ENCODE data around the gene NBEAL1.
"Not testable (repeated sequence)": the region's sequence is repeated elsewhere in the genome, so short reads cannot be mapped to it uniquely, and the experiment has no call there.

Gene NBEAL1

GRCh38 chr2:203115201-203115700, 100.6 kb downstream of the NBEAL1 start:
- H3K9me3 ChIP-seq (ENCODE audit: control insufficient read depth, low read length); H3K9ac ChIP-seq (ENCODE audit: low read length); H3K27me3 ChIP-seq (replicated peaks; ENCODE audit: control insufficient read depth, insufficient read depth, low read length); H3K4me1 ChIP-seq (ENCODE audit: control insufficient read depth, insufficient read depth, low read length); H3K4me3 ChIP-seq (ENCODE audit: low read length); DNase-seq (ENCODE audit: low read depth): not testable (repeated sequence)
- H3K36me3 ChIP-seq (ENCODE audit: control insufficient read depth, insufficient read depth, low read length, severe bottlenecking), result peaks cover 67% of the 10 kb centered on the region

- peak; percentile 32 for DNase-seq (ENCODE audit: low read depth)
- H3K36me3 ChIP-seq (ENCODE audit: control insufficient read depth, insufficient read depth, low read length, severe bottlenecking), result peaks cover 60% of the 10 kb centered on the region
- H3K9ac ChIP-seq (ENCODE audit: low read length), result no peak overlapping the region
- H3K4me1 ChIP-seq (ENCODE audit: control insufficient read depth, insufficient read depth, low read length), result peaks cover 5% of the 10 kb centered on the region
- no peaks in the 10 kb centered on the region for H3K9me3 ChIP-seq (ENCODE audit: control insufficient read depth, low read length)
- H3K27me3 ChIP-seq (replicated peaks; ENCODE audit: control insufficient read depth, insufficient read depth, low read length), result no peaks in the 10 kb centered on the region
- no peak overlapping the region for H3K4me3 ChIP-seq (ENCODE audit: low read length)
These were observed 107.8 kb downstream of the NBEAL1 start for GRCh38 chr2:203122317-203122986.

- no peak overlapping the region for H3K9ac ChIP-seq (ENCODE audit: low read length)
- H3K9me3 ChIP-seq (ENCODE audit: control insufficient read depth, low read length), result no peaks in the 10 kb centered on the region
- DNase-seq (ENCODE audit: low read depth), result peak; percentile 80
- no peak overlapping the region for H3K4me3 ChIP-seq (ENCODE audit: low read length)
- peaks cover 5% of the 10 kb centered on the region for H3K4me1 ChIP-seq (ENCODE audit: control insufficient read depth, insufficient read depth, low read length)
- no peaks in the 10 kb centered on the region for H3K27me3 ChIP-seq (replicated peaks; ENCODE audit: control insufficient read depth, insufficient read depth, low read length)
- peaks cover 73% of the 10 kb centered on the region for H3K36me3 ChIP-seq (ENCODE audit: control insufficient read depth, insufficient read depth, low read length, severe bottlenecking)
These were observed 112.3 kb downstream of the NBEAL1 start for GRCh38 chr2:203126996-203127395.

- no peak for DNase-seq (ENCODE audit: low read depth)
- Histone ChIP-seq H3K36me3 (ENCODE audit: control insufficient read depth, insufficient read depth, low read length, severe bottlenecking) (peaks cover 70% of the 10 kb centered on the region), H3K4me3 (ENCODE audit: low read length) (no peak overlapping the region), H3K9me3 (ENCODE audit: control insufficient read depth, low read length) (no peaks in the 10 kb centered on the region), H3K4me1 (ENCODE audit: control insufficient read depth, insufficient read depth, low read length) (peaks cover 10% of the 10 kb centered on the region), H3K27me3 (replicated peaks; ENCODE audit: control insufficient read depth, insufficient read depth, low read length) (no peaks in the 10 kb centered on the region), H3K9ac (ENCODE audit: low read length) (no peak overlapping the region)
These were observed 120.4 kb downstream of the NBEAL1 start for GRCh38 chr2:203135105-203135504.

GRCh38 chr2:203143391-203143790, 128.7 kb downstream of the NBEAL1 start:
- H3K4me1 ChIP-seq (ENCODE audit: control insufficient read depth, insufficient read depth, low read length), result no peaks in the 10 kb centered on the region
- no peak overlapping the region for H3K9ac ChIP-seq (ENCODE audit: low read length)
- no peaks in the 10 kb centered on the region for H3K9me3 ChIP-seq (ENCODE audit: control insufficient read depth, low read length)
- no peak overlapping the region for H3K4me3 ChIP-seq (ENCODE audit: low read length)
- no peak for DNase-seq (ENCODE audit: low read depth)
- peaks cover 70% of the 10 kb centered on the region for H3K36me3 ChIP-seq (ENCODE audit: control insufficient read depth, insufficient read depth, low read length, severe bottlenecking)
- no peaks in the 10 kb centered on the region for H3K27me3 ChIP-seq (replicated peaks; ENCODE audit: control insufficient read depth, insufficient read depth, low read length)

- Histone ChIP-seq H3K4me3 (ENCODE audit: low read length) (no peak overlapping the region), H3K36me3 (ENCODE audit: control insufficient read depth, insufficient read depth, low read length, severe bottlenecking) (peaks cover 87% of the 10 kb centered on the region), H3K9me3 (ENCODE audit: control insufficient read depth, low read length) (no peaks in the 10 kb centered on the region), H3K4me1 (ENCODE audit: control insufficient read depth, insufficient read depth, low read length) (no peaks in the 10 kb centered on the region), H3K9ac (ENCODE audit: low read length) (no peak overlapping the region), H3K27me3 (replicated peaks; ENCODE audit: control insufficient read depth, insufficient read depth, low read length) (no peaks in the 10 kb centered on the region)
- DNase-seq (ENCODE audit: low read depth), result no peak
These were observed 134.5 kb downstream of the NBEAL1 start for GRCh38 chr2:203149194-203149593.

GRCh38 chr2:203155406-203155805, 140.7 kb downstream of the NBEAL1 start:
- peaks cover 83% of the 10 kb centered on the region for H3K36me3 ChIP-seq (ENCODE audit: control insufficient read depth, insufficient read depth, low read length, severe bottlenecking)
- no peaks in the 10 kb centered on the region for H3K27me3 ChIP-seq (replicated peaks; ENCODE audit: control insufficient read depth, insufficient read depth, low read length)
- H3K9me3 ChIP-seq (ENCODE audit: control insufficient read depth, low read length), result no peaks in the 10 kb centered on the region
- H3K4me1 ChIP-seq (ENCODE audit: control insufficient read depth, insufficient read depth, low read length), result no peaks in the 10 kb centered on the region
- no peak overlapping the region for H3K4me3 ChIP-seq (ENCODE audit: low read length)
- DNase-seq (ENCODE audit: low read depth), result no peak
- H3K9ac ChIP-seq (ENCODE audit: low read length), result no peak overlapping the region

- not testable (repeated sequence) for H3K9ac ChIP-seq (ENCODE audit: low read length); H3K4me3 ChIP-seq (ENCODE audit: low read length); DNase-seq (ENCODE audit: low read depth); H3K4me1 ChIP-seq (ENCODE audit: control insufficient read depth, insufficient read depth, low read length); H3K27me3 ChIP-seq (replicated peaks; ENCODE audit: control insufficient read depth, insufficient read depth, low read length); H3K9me3 ChIP-seq (ENCODE audit: control insufficient read depth, low read length)
- peaks cover 59% of the 10 kb centered on the region for H3K36me3 ChIP-seq (ENCODE audit: control insufficient read depth, insufficient read depth, low read length, severe bottlenecking)
These were observed 148.0 kb downstream of the NBEAL1 start for GRCh38 chr2:203162722-203163121.

- DNase-seq (ENCODE audit: low read depth), result peak; percentile 13
- Histone ChIP-seq H3K9me3 (ENCODE audit: control insufficient read depth, low read length) (no peaks in the 10 kb centered on the region), H3K36me3 (ENCODE audit: control insufficient read depth, insufficient read depth, low read length, severe bottlenecking) (peaks cover 58% of the 10 kb centered on the region), H3K27me3 (replicated peaks; ENCODE audit: control insufficient read depth, insufficient read depth, low read length) (no peaks in the 10 kb centered on the region), H3K9ac (ENCODE audit: low read length) (no peak overlapping the region), H3K4me1 (ENCODE audit: control insufficient read depth, insufficient read depth, low read length) (no peaks in the 10 kb centered on the region), H3K4me3 (ENCODE audit: low read length) (no peak overlapping the region)
These were observed 149.7 kb downstream of the NBEAL1 start for GRCh38 chr2:203164311-203164935.

- H3K4me1 ChIP-seq (ENCODE audit: control insufficient read depth, insufficient read depth, low read length), result no peaks in the 10 kb centered on the region
These were observed 153.1 kb downstream of the NBEAL1 start for GRCh38 chr2:203167751-203168150.

GRCh38 chr2:203170502-203170901, 155.8 kb downstream of the NBEAL1 start:
- no peak for DNase-seq (ENCODE audit: low read depth)
- H3K4me1 ChIP-seq (ENCODE audit: control insufficient read depth, insufficient read depth, low read length), result peaks cover 3% of the 10 kb centered on the region
- no peak overlapping the region for H3K4me3 ChIP-seq (ENCODE audit: low read length)
- peaks cover 76% of the 10 kb centered on the region for H3K36me3 ChIP-seq (ENCODE audit: control insufficient read depth, insufficient read depth, low read length, severe bottlenecking)
- no peaks in the 10 kb centered on the region for H3K9me3 ChIP-seq (ENCODE audit: control insufficient read depth, low read length)
- H3K27me3 ChIP-seq (replicated peaks; ENCODE audit: control insufficient read depth, insufficient read depth, low read length), result no peaks in the 10 kb centered on the region
- H3K9ac ChIP-seq (ENCODE audit: low read length), result no peak overlapping the region

More at GRCh38 chr2:203167751-203168150, 153.1 kb downstream of the NBEAL1 start:
- H3K4me3 ChIP-seq (ENCODE audit: low read length), result no peak overlapping the region
- no peak for DNase-seq (ENCODE audit: low read depth)
- no peak overlapping the region for H3K9ac ChIP-seq (ENCODE audit: low read length)
- no peaks in the 10 kb centered on the region for H3K27me3 ChIP-seq (replicated peaks; ENCODE audit: control insufficient read depth, insufficient read depth, low read length)
- no peaks in the 10 kb centered on the region for H3K9me3 ChIP-seq (ENCODE audit: control insufficient read depth, low read length)
- peaks cover 62% of the 10 kb centered on the region for H3K36me3 ChIP-seq (ENCODE audit: control insufficient read depth, insufficient read depth, low read length, severe bottlenecking)

Measured in adipocyte (in vitro differentiated cells).